Hepatocyte (in vitro differentiated cells): ENCODE results near the gene NFATC4.

Source experiments
- CTCF ChIP-seq: fragments of 200-600 bp; sonication (generic); IDR thresholded peaks from 2 replicates; pipeline ENCODE4 v1.5.1; 2016; ENCODE audit warnings: antibody characterized with exemption, mild to moderate bottlenecking; ENCODE audit not compliant: poor library complexity
- EZH2 ChIP-seq: fragments of 200-600 bp; sonication (generic); IDR thresholded peaks from 2 replicates; pipeline ENCODE4 v1.6.1; 2016; ENCODE audit warnings: antibody characterized with exemption, mild to moderate bottlenecking, borderline replicate concordance
- EZH2phosphoT487 ChIP-seq: fragments of 200-600 bp; sonication (generic); IDR thresholded peaks from one replicate; pipeline ENCODE4 v1.6.1; 2018; ENCODE audit warnings: antibody characterized with exemption, mild to moderate bottlenecking, low read depth, moderate library complexity; ENCODE audit not compliant: unreplicated experiment, severe bottlenecking

GRCh38 chr14:24347134-24347533 is 20.9 kb upstream of the NFATC4 start:
- TF ChIP-seq CTCF (no peak), EZH2 (no peak), EZH2phosphoT487 (no peak)
